Right lobe of liver (tissue), 6 donors: ENCODE results near the gene RPTOR. TPM values are rescaled to one million over a fixed set of nuclear protein-coding genes. Genes with fewer than 3 reads are reported as not detected.

Source experiments
- ATAC-seq, 4 donors: fragments of 200-7000 bp; cut with Tn5 transposase; one replicate each; pipeline ENCODE4 v1.9.1; 2020; ENCODE audit warnings: mild to moderate bottlenecking in 4 of 4, moderate library complexity in 4 of 4
- DNase-seq, 3 donors: peaks; one replicate each; pipeline ENCODE4 v3.0.0-alpha.2; 2020
- H3K27ac ChIP-seq, 3 donors: fragments of 200-600 bp; one replicate each; pipeline ENCODE4 v1.8.0; 2022
- H3K27me3 ChIP-seq, 2 donors: fragments of 200-600 bp; one replicate each; pipeline ENCODE4 v1.8.0; 2022
- H3K36me3 ChIP-seq, 4 donors: fragments of 200-600 bp; sonication (generic) in 1 of 4; one replicate each; pipeline versions ENCODE4 v1.5.1 to v1.8.0; 2017 to 2022; ENCODE audit warnings: control low read depth in 1 of 4
- H3K4me1 ChIP-seq, 4 donors: fragments of 200-600 bp; sonication (generic) in 1 of 4; one replicate each; pipeline versions ENCODE4 v1.5.1 to v1.8.0; 2017 to 2022; ENCODE audit warnings: control low read depth in 1 of 4
- H3K4me3 ChIP-seq, 3 donors: fragments of 200-600 bp; one replicate each; pipeline ENCODE4 v1.8.0; 2022
- H3K9me3 ChIP-seq, 4 donors: fragments of 200-600 bp; sonication (generic) in 1 of 4; one replicate each; pipeline versions ENCODE4 v1.5.1 to v1.8.0; 2017 to 2022; ENCODE audit warnings: control low read depth in 1 of 4
- POLR2A ChIP-seq: fragments of 450-650 bp; IDR thresholded peaks from one replicate; pipeline ENCODE4 v1.6.1; 2017; ENCODE audit warnings: antibody characterized with exemption, mild to moderate bottlenecking
- WGBS: methylation state at CpG from one replicate; pipeline ENCODE4 v1.1.6; 2018; ENCODE audit warnings: low coverage, low lambda C conversion rate; ENCODE audit not compliant: insufficient coverage; ENCODE audit errors: missing lambda C conversion rate; 5-methylcytosine and 5-hydroxymethylcytosine counted together
- intact Hi-C, 2 donors: fragments of 100-400 bp; cut with DNase I; formaldehyde crosslinking; loops; one replicate each; pipeline versions ENCODE4 v1.11.2 to v1.14.1; 2022
- total RNA-seq, 6 experiments: library from RNA; depleted of rRNA in 2 of 6; stranded (reverse); fragments of >200 nt in 2 of 6; fragmentation: NEBNext Ultra II Directional in 3 of 6; extraction: Animal tissue kit (Norgen Biotek cat#: 25700) in 3 of 6; gene quantifications; one replicate each; pipeline versions ENCODE4 v1.1.0 to v1.2.4, GENCODE V29; 2016 to 2023
- TF ChIP-seq, protein P1 (sequence below), 4 donors: fragments of 200-600 bp in 3 of 4; fragments of 450-650 bp in 1 of 4; IDR thresholded peaks; one replicate each; pipeline versions ENCODE4 v1.5.1 to v1.8.0; 2016 to 2022; ENCODE audit warnings: antibody characterized with exemption in 4 of 4, mild to moderate bottlenecking in 2 of 4
- donor health status: DM: no; HTN: yes; CAD: no.
- donor health status: DM: no; HTN: no; CAD: no.
- donor health status: DM: no; HTN: no; CAD: no.
- donor health status: DM: no; HTN: yes; CAD: no.
- donor health status: DM: no; HTN: yes; CAD: no.

The RPTOR gene
- total RNA-seq, 6 experiments from 2014 or later: 13.1 to 24.0 (median 15.5) TPM

DNA sequence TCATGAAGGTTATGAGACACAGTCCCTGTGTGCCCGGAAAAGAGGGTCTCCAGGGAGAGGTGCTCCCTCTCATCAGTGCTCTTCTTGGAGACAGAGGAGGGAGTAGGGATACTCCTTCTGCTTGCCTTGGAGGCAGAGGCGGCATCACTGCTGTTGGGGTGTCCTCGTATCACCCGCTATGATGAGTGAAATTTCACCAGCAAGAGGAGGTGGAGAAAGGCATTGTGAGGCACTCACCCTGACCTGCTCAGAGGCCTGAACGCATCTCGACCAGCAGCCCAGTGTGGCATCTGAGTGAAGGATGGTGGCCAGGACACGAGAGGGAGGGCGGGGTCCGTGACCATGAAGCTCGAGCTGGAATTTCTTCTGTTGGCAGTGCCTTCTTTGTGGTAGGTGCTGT is 224.9 kb downstream of the RPTOR start:
- TF ChIP-seq, protein P1, sequence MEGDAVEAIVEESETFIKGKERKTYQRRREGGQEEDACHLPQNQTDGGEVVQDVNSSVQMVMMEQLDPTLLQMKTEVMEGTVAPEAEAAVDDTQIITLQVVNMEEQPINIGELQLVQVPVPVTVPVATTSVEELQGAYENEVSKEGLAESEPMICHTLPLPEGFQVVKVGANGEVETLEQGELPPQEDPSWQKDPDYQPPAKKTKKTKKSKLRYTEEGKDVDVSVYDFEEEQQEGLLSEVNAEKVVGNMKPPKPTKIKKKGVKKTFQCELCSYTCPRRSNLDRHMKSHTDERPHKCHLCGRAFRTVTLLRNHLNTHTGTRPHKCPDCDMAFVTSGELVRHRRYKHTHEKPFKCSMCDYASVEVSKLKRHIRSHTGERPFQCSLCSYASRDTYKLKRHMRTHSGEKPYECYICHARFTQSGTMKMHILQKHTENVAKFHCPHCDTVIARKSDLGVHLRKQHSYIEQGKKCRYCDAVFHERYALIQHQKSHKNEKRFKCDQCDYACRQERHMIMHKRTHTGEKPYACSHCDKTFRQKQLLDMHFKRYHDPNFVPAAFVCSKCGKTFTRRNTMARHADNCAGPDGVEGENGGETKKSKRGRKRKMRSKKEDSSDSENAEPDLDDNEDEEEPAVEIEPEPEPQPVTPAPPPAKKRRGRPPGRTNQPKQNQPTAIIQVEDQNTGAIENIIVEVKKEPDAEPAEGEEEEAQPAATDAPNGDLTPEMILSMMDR (IDR thresholded peaks at IDR 0.05): no peak
- TF ChIP-seq POLR2A: no peak
- no CpG with 5 or more reads among the region's 10 CpGs for WGBS
- Histone ChIP-seq H3K9me3 (no peaks in the 10 kb centered on the region), H3K27ac (no peak overlapping the region), H3K4me1 (no peaks in the 10 kb centered on the region), H3K36me3 (peaks cover 0 to 2% (median 0%) of the 10 kb centered on the region in 4 donors), H3K27me3 (no peaks in the 10 kb centered on the region), H3K4me3 (no peak overlapping the region)
- intact Hi-C loops: no loop called here
- no peak for DNase-seq
- ATAC-seq: no peak

DNA sequence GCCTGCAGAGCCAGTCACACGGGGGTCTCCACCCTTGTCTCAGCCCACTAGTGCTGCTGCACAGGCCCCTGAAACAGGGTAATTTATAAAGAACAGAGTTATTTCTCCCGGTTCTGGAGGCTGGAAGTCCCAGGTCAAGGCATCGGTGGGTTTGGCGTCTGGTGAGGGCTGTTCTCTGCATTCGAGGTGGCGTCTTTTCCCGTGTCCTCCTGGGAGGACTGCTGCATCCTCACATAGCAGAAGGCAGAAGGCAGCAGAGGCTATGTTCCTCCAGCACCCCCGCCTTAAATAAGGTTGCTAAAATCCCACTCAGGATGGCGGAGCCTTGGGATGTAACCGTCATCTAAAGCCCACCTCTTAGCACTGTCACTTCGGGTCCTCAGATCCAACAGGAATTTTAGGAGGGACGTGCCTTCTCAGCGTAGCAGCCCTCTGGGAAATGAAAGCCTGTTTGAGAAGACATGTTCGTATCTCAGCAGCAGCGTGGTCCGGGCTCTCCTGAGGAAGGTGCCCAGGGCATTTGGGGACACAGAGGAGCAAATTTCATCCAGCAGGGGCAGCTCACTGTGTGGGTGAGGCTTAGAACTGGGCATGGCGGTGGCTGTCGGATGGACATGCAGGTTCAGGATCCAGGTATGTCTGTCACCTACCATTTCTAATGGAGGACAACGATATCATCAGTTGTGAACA is 225.4 kb downstream of the RPTOR start:
- Histone ChIP-seq H3K27ac (no peak overlapping the region), H3K4me1 (no peaks in the 10 kb centered on the region), H3K36me3 (peaks cover 0 to 2% (median 0%) of the 10 kb centered on the region in 4 donors), H3K9me3 (no peaks in the 10 kb centered on the region), H3K4me3 (no peak overlapping the region), H3K27me3 (no peaks in the 10 kb centered on the region)
- WGBS: 95% methylated on average over 4 of the region's 19 CpGs
- DNase-seq: no peak
- no peak for ATAC-seq
- TF ChIP-seq, protein P1 (IDR thresholded peaks at IDR 0.05): no peak
- TF ChIP-seq POLR2A: no peak
- intact Hi-C loops: no loop called here

DNA sequence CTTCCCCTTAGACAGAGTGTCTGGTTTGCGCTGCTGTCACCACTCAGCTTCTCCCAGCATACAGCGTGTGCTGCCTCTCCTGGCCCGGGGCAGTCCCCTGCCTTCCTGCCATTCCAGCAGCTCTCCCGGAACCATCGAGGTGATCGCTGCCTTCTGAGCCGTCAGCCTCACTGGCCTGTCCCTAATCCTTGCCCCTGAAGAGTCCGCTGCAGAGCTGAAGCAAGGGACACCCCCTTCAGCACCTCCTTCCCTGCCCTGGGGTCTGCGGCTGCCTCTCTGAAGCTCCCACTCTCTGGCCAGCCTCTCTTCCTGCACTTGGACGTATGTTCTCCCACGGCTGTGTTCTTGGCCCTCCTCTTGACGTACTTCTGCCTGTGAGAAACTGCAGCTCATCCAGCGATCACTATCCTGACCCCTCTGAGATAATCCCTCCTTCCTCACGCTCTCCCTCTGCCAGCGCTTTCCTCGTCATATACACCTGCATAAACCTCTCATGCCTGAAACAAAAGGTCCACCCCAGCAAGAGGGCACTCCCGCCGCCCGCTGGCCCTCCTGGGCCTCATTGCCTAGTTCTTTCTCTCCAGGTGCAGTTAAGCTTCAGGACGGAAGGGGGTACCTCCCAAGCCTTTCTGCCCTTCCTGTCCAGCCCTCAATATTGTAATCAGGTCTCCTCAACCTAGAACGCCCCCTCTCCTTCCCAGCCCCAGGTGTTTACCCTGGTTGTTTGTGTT is 226.4 kb downstream of the RPTOR start:
- TF ChIP-seq, protein P1 (IDR thresholded peaks at IDR 0.05): no peak
- no peak for TF ChIP-seq POLR2A
- no peak for ATAC-seq
- 95% methylated on average over 10 of the region's 21 CpGs for WGBS

DNA sequence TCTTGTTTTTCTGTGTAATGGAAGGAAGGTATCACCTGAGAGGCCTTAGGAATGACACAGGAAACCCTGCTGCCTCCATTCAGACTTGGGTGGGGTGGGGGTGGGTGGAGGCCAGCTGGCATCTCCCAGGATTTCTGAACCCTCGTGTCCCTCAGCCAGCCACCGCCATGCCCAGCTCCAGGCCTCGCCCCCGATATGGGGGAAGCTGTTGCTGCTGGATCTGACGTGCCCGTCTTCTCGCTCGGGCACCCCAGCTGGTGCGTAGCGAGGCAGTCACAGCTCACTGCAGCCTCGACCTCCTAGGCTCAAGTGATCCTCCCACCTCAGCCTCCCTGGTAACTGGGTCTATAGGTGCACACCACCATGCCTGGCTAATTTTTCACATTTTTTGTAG is 227.0 kb downstream of the RPTOR start:
- TF ChIP-seq POLR2A: no peak
- TF ChIP-seq, protein P1 (IDR thresholded peaks at IDR 0.05): no peak
- peaks cover 0 to 2% (median 0%) of the 10 kb centered on the region in 4 donors for H3K36me3 ChIP-seq
- 86% methylated on average over 5 of the region's 11 CpGs for WGBS
- H3K9me3 ChIP-seq: no peaks in the 10 kb centered on the region
- H3K27ac ChIP-seq: no peak overlapping the region
- no peak overlapping the region for H3K4me3 ChIP-seq
- intact Hi-C loops: no loop called here
- ATAC-seq (no peak), DNase-seq (no peak)
- no peaks in the 10 kb centered on the region for H3K4me1 ChIP-seq
- no peaks in the 10 kb centered on the region for H3K27me3 ChIP-seq

More for the DNA sequence above, 226.4 kb downstream of the RPTOR start:
- Histone ChIP-seq H3K27ac (no peak overlapping the region), H3K4me1 (no peaks in the 10 kb centered on the region), H3K9me3 (no peaks in the 10 kb centered on the region), H3K27me3 (no peaks in the 10 kb centered on the region), H3K4me3 (no peak overlapping the region), H3K36me3 (peaks cover 0 to 2% (median 0%) of the 10 kb centered on the region in 4 donors)
- intact Hi-C loops: no loop called here
- no peak for DNase-seq
